ENCODE data around the gene INSYN2B.

The INSYN2B gene

GRCh38 chr5:169933127-169933526 is 47.2 kb downstream of the INSYN2B start:
- no peak for DNase-seq (ENCODE audit: low read depth)

GRCh38 chr5:169923988-169924387 is 56.3 kb downstream of the INSYN2B start:
- DNase-seq (ENCODE audit: low read depth), result no peak

GRCh38 chr5:169922474-169922873 is 57.8 kb downstream of the INSYN2B start:
- DNase-seq (ENCODE audit: low read depth), result no peak

GRCh38 chr5:169921949-169922348 is 58.3 kb downstream of the INSYN2B start:
- DNase-seq (ENCODE audit: low read depth), result no peak

GRCh38 chr5:169921384-169921783 is 58.9 kb downstream of the INSYN2B start:
- DNase-seq (ENCODE audit: low read depth), result no peak

- DNase-seq (ENCODE audit: low read depth), result no peak
Observed at GRCh38 chr5:169920474-169920873, 59.8 kb downstream of the INSYN2B start.

- DNase-seq (ENCODE audit: low read depth), result no peak
Observed at GRCh38 chr5:169918228-169918627, 62.1 kb downstream of the INSYN2B start.

GRCh38 chr5:169917500-169917899 is 62.8 kb downstream of the INSYN2B start:
- DNase-seq (ENCODE audit: low read depth), result no peak

- no peak for DNase-seq (ENCODE audit: low read depth)
Observed at GRCh38 chr5:169914766-169915165, 65.5 kb downstream of the INSYN2B start.

- DNase-seq (ENCODE audit: low read depth), result no peak
Observed at GRCh38 chr5:169913479-169913878, 66.8 kb downstream of the INSYN2B start.

GRCh38 chr5:169911448-169912212 is 68.7 kb downstream of the INSYN2B start:
- DNase-seq (ENCODE audit: low read depth), result no peak

- no peak for DNase-seq (ENCODE audit: low read depth)
Observed at GRCh38 chr5:169910393-169910792, 69.9 kb downstream of the INSYN2B start.

GRCh38 chr5:169909945-169910344 is 70.3 kb downstream of the INSYN2B start:
- no peak for DNase-seq (ENCODE audit: low read depth)

- DNase-seq (ENCODE audit: low read depth), result no peak
Observed at GRCh38 chr5:169908864-169909263, 71.4 kb downstream of the INSYN2B start.

GRCh38 chr5:169906745-169907649 is 73.3 kb downstream of the INSYN2B start:
- DNase-seq (ENCODE audit: low read depth), result no peak

GRCh38 chr5:169905017-169905416 is 75.3 kb downstream of the INSYN2B start:
- DNase-seq (ENCODE audit: low read depth), result no peak

- no peak for DNase-seq (ENCODE audit: low read depth)
Observed at GRCh38 chr5:169904508-169904907, 75.8 kb downstream of the INSYN2B start.

GRCh38 chr5:169904059-169904458 is 76.2 kb downstream of the INSYN2B start:
- no peak for DNase-seq (ENCODE audit: low read depth)

GRCh38 chr5:169901896-169902295 is 78.4 kb downstream of the INSYN2B start:
- DNase-seq (ENCODE audit: low read depth), result no peak

- DNase-seq (ENCODE audit: low read depth), result no peak
Observed at GRCh38 chr5:169897481-169897880, 82.8 kb downstream of the INSYN2B start.

GRCh38 chr5:169895926-169896325 is 84.4 kb downstream of the INSYN2B start:
- DNase-seq (ENCODE audit: low read depth), result no peak

GRCh38 chr5:169893571-169893970 is 86.7 kb downstream of the INSYN2B start:
- DNase-seq (ENCODE audit: low read depth), result no peak

- DNase-seq (ENCODE audit: low read depth), result no peak
Observed at GRCh38 chr5:169893010-169893409, 87.3 kb downstream of the INSYN2B start.
